Endothelial cell (in vitro differentiated cells): Measurements from ENCODE around the gene CALR. TPM values are rescaled to one million over a fixed set of nuclear protein-coding genes. Genes with fewer than 3 reads are reported as not detected.
A peak's percentile ranks its signal among the peaks of the same experiment; 100 is the strongest.

Experiments
- DNase-seq: peaks from one replicate; pipeline ENCODE4 v3.0.0; 2021; ENCODE audit warnings: low spot score
- H3K27ac Mint-ChIP-seq: one replicate; pipeline ENCODE4 v1.8.0; 2021; ENCODE audit warnings: mixed read lengths, inconsistent platforms; ENCODE audit not compliant: unreplicated experiment
- H3K27me3 Mint-ChIP-seq: one replicate; pipeline ENCODE4 v1.8.0; 2021; ENCODE audit warnings: mild to moderate bottlenecking, moderate library complexity, mixed read lengths, inconsistent platforms; ENCODE audit not compliant: unreplicated experiment
- H3K36me3 Mint-ChIP-seq: one replicate; pipeline ENCODE4 v1.8.0; 2021; ENCODE audit warnings: mild to moderate bottlenecking, low read depth, mixed read lengths, inconsistent platforms; ENCODE audit not compliant: unreplicated experiment
- H3K4me1 Mint-ChIP-seq: one replicate; pipeline ENCODE4 v1.8.0; 2021; ENCODE audit warnings: mild to moderate bottlenecking, mixed read lengths, inconsistent platforms; ENCODE audit not compliant: unreplicated experiment
- H3K4me3 Mint-ChIP-seq: one replicate; pipeline ENCODE4 v1.8.0; 2021; ENCODE audit warnings: mild to moderate bottlenecking, mixed read lengths, inconsistent platforms; ENCODE audit not compliant: unreplicated experiment
- H3K9me3 Mint-ChIP-seq: one replicate; pipeline ENCODE4 v1.8.0; 2021; ENCODE audit warnings: mixed read lengths, inconsistent platforms; ENCODE audit not compliant: unreplicated experiment
- total RNA-seq: library from RNA; stranded (reverse); fragmentation: NEBNext Ultra II Directional; extraction: Animal tissue kit (Norgen Biotek cat#: 25700); gene quantifications from one replicate; pipeline ENCODE4 v1.2.1, GENCODE V29; 2021; ENCODE audit not compliant: unreplicated experiment
- TF ChIP-seq, protein P1 (sequence below): fragments of 200-600 bp; sonication (generic); IDR thresholded peaks from one replicate; pipeline ENCODE4 v1.5.0; 2021; ENCODE audit warnings: antibody characterized with exemption; ENCODE audit not compliant: unreplicated experiment

CALR gene
- total RNA-seq, 1 donor from 2014 or later: 963 TPM

DNA sequence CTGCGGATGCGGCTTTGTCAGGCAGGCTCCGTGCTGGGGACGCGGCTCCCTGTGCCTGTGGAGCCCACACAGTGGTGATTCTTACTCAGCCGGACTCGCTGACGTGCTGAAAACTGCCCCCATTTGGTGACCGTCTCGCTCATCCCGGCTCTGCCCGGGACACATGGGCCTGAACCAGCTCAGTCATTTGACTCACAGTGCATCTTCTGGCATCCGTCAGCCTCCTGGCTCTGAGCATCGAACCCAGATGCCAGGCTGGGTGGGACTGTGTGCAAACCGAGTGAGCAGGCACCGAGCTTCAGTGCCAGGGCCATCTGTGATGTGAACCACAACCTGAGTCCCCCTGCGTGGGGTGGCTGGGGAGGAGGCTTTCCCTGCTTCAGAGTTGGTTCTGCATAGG is 41.9 kb upstream of the CALR start:
- no peaks in the 10 kb centered on the region for H3K9me3 Mint-ChIP-seq
- no peak overlapping the region for H3K27ac Mint-ChIP-seq
- TF ChIP-seq, protein P1, sequence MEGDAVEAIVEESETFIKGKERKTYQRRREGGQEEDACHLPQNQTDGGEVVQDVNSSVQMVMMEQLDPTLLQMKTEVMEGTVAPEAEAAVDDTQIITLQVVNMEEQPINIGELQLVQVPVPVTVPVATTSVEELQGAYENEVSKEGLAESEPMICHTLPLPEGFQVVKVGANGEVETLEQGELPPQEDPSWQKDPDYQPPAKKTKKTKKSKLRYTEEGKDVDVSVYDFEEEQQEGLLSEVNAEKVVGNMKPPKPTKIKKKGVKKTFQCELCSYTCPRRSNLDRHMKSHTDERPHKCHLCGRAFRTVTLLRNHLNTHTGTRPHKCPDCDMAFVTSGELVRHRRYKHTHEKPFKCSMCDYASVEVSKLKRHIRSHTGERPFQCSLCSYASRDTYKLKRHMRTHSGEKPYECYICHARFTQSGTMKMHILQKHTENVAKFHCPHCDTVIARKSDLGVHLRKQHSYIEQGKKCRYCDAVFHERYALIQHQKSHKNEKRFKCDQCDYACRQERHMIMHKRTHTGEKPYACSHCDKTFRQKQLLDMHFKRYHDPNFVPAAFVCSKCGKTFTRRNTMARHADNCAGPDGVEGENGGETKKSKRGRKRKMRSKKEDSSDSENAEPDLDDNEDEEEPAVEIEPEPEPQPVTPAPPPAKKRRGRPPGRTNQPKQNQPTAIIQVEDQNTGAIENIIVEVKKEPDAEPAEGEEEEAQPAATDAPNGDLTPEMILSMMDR: no peak
- no peak for DNase-seq
- H3K36me3 Mint-ChIP-seq: no peaks in the 10 kb centered on the region
- no peak overlapping the region for H3K4me3 Mint-ChIP-seq
- H3K27me3 Mint-ChIP-seq: peaks cover 3% of the 10 kb centered on the region
- H3K4me1 Mint-ChIP-seq: peaks cover 4% of the 10 kb centered on the region

DNA sequence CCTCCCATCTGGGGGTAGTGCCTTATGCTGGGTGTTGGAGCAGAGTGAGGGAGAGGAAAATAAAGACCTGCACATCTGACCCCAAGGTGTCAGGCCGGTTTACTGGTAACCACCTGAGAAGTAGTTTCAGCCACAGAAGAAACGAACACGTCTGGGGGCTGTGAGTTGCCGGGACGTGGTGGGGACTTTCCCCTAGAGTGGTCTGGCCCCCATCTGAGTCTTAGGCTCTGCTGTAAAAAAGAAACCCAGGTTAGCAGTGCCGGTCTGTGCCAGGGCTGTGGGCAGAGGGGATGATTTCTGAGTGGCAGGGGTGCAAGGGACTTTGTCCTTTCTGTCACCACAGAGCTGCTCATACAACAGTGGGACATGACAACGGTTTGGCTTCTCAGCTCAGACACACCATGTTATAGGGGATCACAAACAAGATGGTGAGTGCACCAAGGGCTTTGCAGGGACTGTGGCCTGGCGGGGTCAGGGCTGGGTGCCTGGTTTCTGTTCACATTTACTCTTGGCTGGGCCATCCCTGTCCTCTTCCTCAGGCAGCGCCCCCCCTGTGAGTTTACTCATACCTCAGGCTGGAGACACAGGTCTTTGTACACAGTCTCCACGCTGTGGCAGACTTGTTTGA is 38.4 kb upstream of the CALR start:
- no peaks in the 10 kb centered on the region for H3K27me3 Mint-ChIP-seq
- no peak overlapping the region for H3K4me3 Mint-ChIP-seq
- DNase-seq: no peak
- H3K36me3 Mint-ChIP-seq: no peaks in the 10 kb centered on the region
- H3K27ac Mint-ChIP-seq: no peak overlapping the region
- no peaks in the 10 kb centered on the region for H3K9me3 Mint-ChIP-seq
- TF ChIP-seq, protein P1: no peak
- no peaks in the 10 kb centered on the region for H3K4me1 Mint-ChIP-seq

DNA sequence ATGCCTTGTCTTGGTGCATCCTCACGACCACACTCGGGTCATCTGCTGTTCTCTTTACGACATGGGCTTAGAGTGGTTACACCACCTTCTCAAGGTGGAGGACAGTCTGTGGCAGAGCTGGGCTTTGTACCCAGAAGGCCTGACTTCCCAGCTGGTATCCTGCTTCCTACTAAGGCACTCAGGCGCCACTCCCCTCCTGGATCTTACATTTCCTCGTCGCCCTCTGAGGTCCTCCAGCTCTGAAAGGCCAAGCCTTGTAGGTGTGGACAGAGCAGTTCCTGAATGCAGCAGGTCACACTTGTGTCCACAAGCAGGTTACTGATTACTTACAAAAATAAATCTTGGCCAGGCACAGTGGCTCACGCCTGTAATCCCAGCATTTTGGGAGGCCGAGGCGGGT is 31.2 kb upstream of the CALR start:
- Mint-ChIP-seq H3K27me3 (peaks cover 2% of the 10 kb centered on the region), H3K9me3 (no peaks in the 10 kb centered on the region), H3K4me3 (no peak overlapping the region), H3K36me3 (no peaks in the 10 kb centered on the region), H3K4me1 (no peaks in the 10 kb centered on the region), H3K27ac (no peak overlapping the region)
- no peak for DNase-seq
- TF ChIP-seq, protein P1: no peak

DNA sequence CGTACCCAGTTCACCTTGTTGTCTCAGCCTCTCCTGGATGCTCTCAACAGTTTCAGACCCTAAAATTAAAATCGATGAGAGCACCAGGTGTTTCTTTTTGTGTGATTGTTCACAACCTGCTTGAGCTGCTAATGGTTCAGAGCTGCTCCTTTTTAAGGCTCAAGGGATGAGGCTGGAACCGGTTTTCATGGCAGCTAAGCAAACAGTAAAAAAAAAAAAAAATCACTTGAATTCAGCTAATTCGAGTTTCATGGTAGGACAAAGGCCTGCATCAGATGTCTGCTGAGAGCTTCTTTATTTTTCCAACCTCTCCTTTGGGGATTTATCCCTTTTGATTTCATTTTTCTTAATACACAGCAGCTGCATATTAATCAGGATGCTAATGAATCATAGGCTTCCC is 25.8 kb upstream of the CALR start:
- Mint-ChIP-seq H3K9me3 (no peaks in the 10 kb centered on the region), H3K27ac (no peak overlapping the region), H3K4me1 (peaks cover 16% of the 10 kb centered on the region), H3K27me3 (peaks cover 4% of the 10 kb centered on the region), H3K4me3 (no peak overlapping the region), H3K36me3 (no peaks in the 10 kb centered on the region)
- TF ChIP-seq, protein P1: no peak
- no peak for DNase-seq

DNA sequence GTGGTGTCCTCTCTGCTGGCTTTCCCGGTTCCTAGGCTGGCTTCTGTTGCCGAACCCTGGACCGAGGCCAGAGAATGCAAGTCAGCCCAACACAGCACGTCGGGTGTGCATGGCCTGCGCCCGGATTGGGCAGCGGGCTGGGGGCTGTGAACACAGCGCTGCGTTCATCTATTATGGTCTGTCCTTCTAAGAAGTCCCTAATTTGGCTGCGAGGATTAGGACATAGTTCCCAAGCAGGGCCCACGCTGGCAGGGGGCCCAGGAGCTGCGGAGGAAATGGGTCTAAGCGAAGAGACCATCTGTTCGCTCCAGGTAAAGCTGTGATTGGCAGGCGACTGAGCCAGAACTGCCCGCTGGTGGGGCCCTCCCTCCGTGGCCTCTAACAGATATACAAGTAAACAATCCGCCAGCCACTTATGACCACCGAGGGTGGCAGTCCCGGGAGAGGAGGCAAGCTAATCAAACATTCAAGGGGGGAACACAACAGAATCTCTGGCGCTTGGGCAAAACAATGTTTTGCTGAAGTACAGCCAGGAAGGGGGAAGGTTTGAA is 25.3 kb upstream of the CALR start:
- H3K27ac Mint-ChIP-seq: no peak overlapping the region
- no peak for DNase-seq
- H3K4me1 Mint-ChIP-seq: peaks cover 16% of the 10 kb centered on the region
- peaks cover 4% of the 10 kb centered on the region for H3K27me3 Mint-ChIP-seq
- H3K4me3 Mint-ChIP-seq: peak overlapping the region; percentile 39
- H3K9me3 Mint-ChIP-seq: no peaks in the 10 kb centered on the region
- no peaks in the 10 kb centered on the region for H3K36me3 Mint-ChIP-seq
- TF ChIP-seq, protein P1: no peak
